ENCODE measurements around the gene LCA5. TPM values are rescaled to one million over a fixed set of nuclear protein-coding genes. Genes with fewer than 3 reads are reported as not detected.

Gene LCA5
- total RNA-seq, 4 donors from 2014 or later = 5.2 to 11.5 (median 8.5) TPM

Small RNA genes lying within 50 kb of the gene (small RNA-seq; reads per million reads assigned to genes)
- 0 reads per million in 3 donors for gene DBIP1

Other genes starting within 250 kb of the LCA5 start
- 10 to 100 TPM; 22.8 to 34.1 (median 31.6) TPM for gene SH3BGRL2, start 93.9 kb upstream of the LCA5 start, total RNA-seq